K562 (cell line): Measurements from ENCODE around the gene CYYR1. TPM values are rescaled to one million over a fixed set of nuclear protein-coding genes. Genes with fewer than 3 reads are reported as not detected.

ENCODE experiments used
- ATAC-seq: fragments of 200-7000 bp; cut with Tn5 transposase; 3 replicates; pipeline ENCODE4 v1.9.1; 2020; ENCODE audit warnings: moderate library complexity
- BruUV-seq: library from RNA; stranded (reverse); fragments of 400-500 nt; replicated peaks from 2 replicates; lab custom pipeline; 2021; lab: Mats Ljungman, UMichigan
- CTCF ChIA-PET: fragments of 300-600 bp; formaldehyde crosslinking; extraction: SDS; loops from one replicate; lab custom pipeline; 2021; ENCODE audit warnings: low intra/inter-chr PET ratio; lab: Yijun Ruan, JAX
- POLR2A ChIA-PET: fragments of 300-600, 350-650 bp; sonication (Branson Sonifier 250); formaldehyde crosslinking; extraction: SDS; loops from one replicate; lab custom pipeline; 2021; ENCODE audit warnings: antibody characterized with exemption, inconsistent platforms; lab: Yijun Ruan, JAX
- DNase-seq, 4 experiments: peaks; one replicate each; pipeline versions ENCODE4 v3.0.0 to v3.0.0-alpha.2; 2011 to 2018; ENCODE audit warnings: low spot score in 3 of 4, mixed read lengths in 3 of 4; ENCODE audit errors: extremely low read depth in 1 of 4
- FAIRE-seq: peaks from 2 replicates; lab custom pipeline; 2011; peaks lifted over from hg19 to GRCh38; lab: Jason Lieb, UNC
- H2AFZ ChIP-seq: 2 replicates; pipeline ENCODE4 v1.6.0; 2011; ENCODE audit warnings: low read depth, low read length, control low read depth, inconsistent platforms
- H3K27ac ChIP-seq: fragments of 200-600 bp; 3 replicates; pipeline ENCODE4 v1.8.0; 2011; ENCODE audit warnings: low read depth, mild to moderate bottlenecking, control low read depth, inconsistent platforms, low read length, moderate library complexity, mixed read lengths; ENCODE audit errors: extremely low read depth
- H3K27me3 ChIP-seq, 2 experiments: fragments of 300-600 bp in 1 of 2; 2 replicates in 1 of 2; 3 replicates in 1 of 2; pipeline versions ENCODE4 v1.6.0 to v1.8.0; 2011; ENCODE audit warnings: inconsistent platforms in 2 of 2, low read length in 2 of 2, mild to moderate bottlenecking in 1 of 2, mixed read lengths in 1 of 2, moderate library complexity in 1 of 2; ENCODE audit not compliant: control insufficient read depth in 2 of 2, insufficient read depth in 2 of 2
- H3K36me3 ChIP-seq: fragments of 300-600 bp; 3 replicates; pipeline ENCODE4 v1.8.0; 2011; ENCODE audit warnings: mild to moderate bottlenecking, low read length, inconsistent platforms; ENCODE audit not compliant: control insufficient read depth, insufficient read depth
- H3K4me1 ChIP-seq, 2 experiments: fragments of 200-600 bp in 1 of 2; replicated peaks in 1 of 2; 2 replicates in 1 of 2; 3 replicates in 1 of 2; pipeline versions ENCODE4 v1.5.1 to v1.8.0; 2011; ENCODE audit warnings: inconsistent platforms in 2 of 2, low read length in 2 of 2, mild to moderate bottlenecking in 1 of 2, mixed read lengths in 1 of 2, moderate library complexity in 1 of 2; ENCODE audit not compliant: control insufficient read depth in 2 of 2, insufficient read depth in 2 of 2
- H3K4me2 ChIP-seq: 2 replicates; pipeline ENCODE4 v1.6.1; 2011; ENCODE audit warnings: low read length, control low read depth, inconsistent platforms, mixed read lengths; ENCODE audit not compliant: insufficient read depth
- H3K4me3 ChIP-seq: fragments of 200-600 bp; sonication (generic), shearing (Covaris generic); 2 replicates; pipeline ENCODE4 v1.5.1; 2016; ENCODE audit warnings: control low read depth, inconsistent platforms
- H3K79me2 ChIP-seq: fragments of 200-600 bp; 3 replicates; pipeline ENCODE4 v1.8.0; 2011; ENCODE audit warnings: low read length, inconsistent platforms; ENCODE audit not compliant: control insufficient read depth, insufficient read depth
- H3K9ac ChIP-seq, 2 experiments: 2 replicates each; pipeline versions ENCODE4 v1.6.0 to v1.6.1; 2011; ENCODE audit warnings: low read depth in 2 of 2, low read length in 2 of 2, control low read depth in 1 of 2, inconsistent platforms in 1 of 2, mild to moderate bottlenecking in 1 of 2, mixed read lengths in 1 of 2; ENCODE audit not compliant: insufficient read depth in 1 of 2
- H3K9me1 ChIP-seq: one replicate; pipeline ENCODE4 v1.6.0; 2011; ENCODE audit warnings: inconsistent platforms, mild to moderate bottlenecking, low read length, moderate library complexity; ENCODE audit not compliant: control insufficient read depth, insufficient read depth
- H3K9me3 ChIP-seq: replicated peaks from 2 replicates; pipeline ENCODE4 v1.5.1; 2011; ENCODE audit warnings: low read depth, low read length, inconsistent platforms; ENCODE audit not compliant: control insufficient read depth, insufficient read depth
- H4K20me1 ChIP-seq: replicated peaks from 2 replicates; pipeline ENCODE4 v1.6.1; 2011; ENCODE audit warnings: low read length, inconsistent platforms, mixed read lengths; ENCODE audit not compliant: control insufficient read depth, insufficient read depth
- CCNT2 ChIP-seq: IDR thresholded peaks from 2 replicates; pipeline ENCODE4 v1.6.1; 2011; ENCODE audit warnings: borderline replicate concordance, low read depth, mild to moderate bottlenecking, moderate library complexity, mixed read lengths, low read length; ENCODE audit not compliant: insufficient read length; ENCODE audit errors: extremely low read depth
- E2F3 ChIP-seq: fragments of 250-450 bp; sonication (Bioruptor Pico); IDR thresholded peaks from 2 replicates; pipeline ENCODE4 v1.4.0; 2020; ENCODE audit warnings: mild to moderate bottlenecking
- HNRNPH1 ChIP-seq: fragments of 200-400 bp; formaldehyde crosslinking; optimal IDR thresholded peaks from 2 replicates; pipeline ENCODE3; 2017; ENCODE audit warnings: low read depth, mild to moderate bottlenecking, low read length, moderate library complexity
- POLR2G ChIP-seq: fragments of 200-400 bp; formaldehyde crosslinking; IDR thresholded peaks from 2 replicates; pipeline ENCODE4 v1.6.1; 2017; ENCODE audit warnings: low read depth, mild to moderate bottlenecking, antibody characterized with exemption, low read length, moderate library complexity
- PTBP1 ChIP-seq: fragments of 200-400 bp; formaldehyde crosslinking; IDR thresholded peaks from 2 replicates; pipeline ENCODE4 v1.6.1; 2017; ENCODE audit warnings: low read depth, low read length
- SMARCB1 ChIP-seq: IDR thresholded peaks from 2 replicates; pipeline ENCODE4 v1.6.1; 2011; ENCODE audit warnings: improper control_type of control experiment, low read depth; ENCODE audit not compliant: insufficient read length
- ZNF12 ChIP-seq: sonication (generic); formaldehyde crosslinking; IDR thresholded peaks from 2 replicates; pipeline ENCODE4 v1.4.0; 2020; ENCODE audit warnings: mild to moderate bottlenecking, missing genetic modification reagents
- ZNF445 ChIP-seq: fragments of 250-450 bp; sonication (Bioruptor Pico); IDR thresholded peaks from 2 replicates; pipeline ENCODE4 v1.4.0; 2020; ENCODE audit warnings: low read depth, mild to moderate bottlenecking, moderate library complexity
- WGBS: fragments of 100-300 bp; shearing (Covaris generic); methylation state at CpG from one replicate; pipeline ENCODE4 v1.1.6; 2016; ENCODE audit warnings: low coverage, mixed read lengths; ENCODE audit not compliant: insufficient coverage; ENCODE audit errors: missing lambda C conversion rate; 5-methylcytosine and 5-hydroxymethylcytosine counted together
- in situ Hi-C: fragments of 300-500 bp; cut with MboI; formaldehyde crosslinking; loops from 4 replicates; pipeline ENCODE4 v1.15.0; 2018; ENCODE audit warnings: inconsistent platforms, mixed read lengths
- intact Hi-C: fragments of 100-400 bp; cut with micrococcal nuclease; formaldehyde crosslinking; loops from 2 replicates; pipeline ENCODE4 v1.14.2; 2022
- polyA plus RNA-seq, 8 experiments: library from polyadenylated mRNA; depleted of rRNA in 4 of 8; stranded (reverse) in 5 of 8; unstranded in 3 of 8; fragments of >200 nt; fragmentation: Nextera tagmentation in 2 of 8; fragmentation: Illumina TruSeq in 1 of 8; extraction: Ambion mirVana in 2 of 8; extraction: Trizol in 1 of 8; gene quantifications; 2 replicates each; pipeline versions ENCODE4 v1.2.1 to v1.2.3, GENCODE V29; 2011 to 2014; ENCODE audit warnings: inconsistent platforms in 1 of 8, missing spikeins in 1 of 8
- total RNA-seq, 7 experiments: library from RNA; depleted of rRNA in 6 of 7; stranded (reverse); fragments of >200 nt in 6 of 7; fragmentation: Illumina TruSeq in 2 of 7; extraction: Trizol in 2 of 7; gene quantifications; 2 replicates each; pipeline versions ENCODE4 v1.2.1 to v1.2.3, GENCODE V29; 2011 to 2021; ENCODE audit warnings: low replicate concordance in 1 of 7

Gene CYYR1
- total and polyA plus RNA-seq, 9 of the 15 experiments (the other 6 are each of a cell fraction or from before 2014, with no cell fraction given), result not detected

- BruUV-seq, result no TSS peak
- no peaks in the 10 kb centered on the region for H4K20me1 ChIP-seq
- ATAC-seq, result no peak
- no peak overlapping the region for H3K9ac ChIP-seq
- H3K27me3 ChIP-seq, result no peaks in the 10 kb centered on the region
- in situ Hi-C loops, result no loop called here
- H3K9me3 ChIP-seq, result no peaks in the 10 kb centered on the region; the same call in 1 of the 2 replicates
- H3K79me2 ChIP-seq, result no peaks in the 10 kb centered on the region
- WGBS, result 0% methylated on average over 6 of the region's 6 CpGs
- H3K4me2 ChIP-seq, result no peak overlapping the region
- CTCF ChIA-PET, result no interaction called here
- no peaks in the 10 kb centered on the region for H3K36me3 ChIP-seq
- H3K4me1 ChIP-seq, result no peaks in the 10 kb centered on the region
- POLR2A ChIA-PET, result interaction anchor here (0.9 kb wide), 1 partner anchor 11 kb away, joined by 3 read pairs; no protein-coding TSS in a partner anchor
- no peak overlapping the region for H3K4me3 ChIP-seq
- DNase-seq, result no peak
- no peaks in the 10 kb centered on the region for H3K9me1 ChIP-seq
- no peak overlapping the region for H3K27ac ChIP-seq
- no peak overlapping the region for H2AFZ ChIP-seq
- intact Hi-C loops, result no loop called here
- no peak for FAIRE-seq
- TF ChIP-seq PTBP1 (no peak), CCNT2 (no peak), SMARCB1 (no peak), POLR2G (no peak), HNRNPH1 (no peak), ZNF12 (CRISPR knock-in tag) (no peak), ZNF445 (no peak), E2F3 (CRISPR knock-in tag) (no peak)
Measured at GRCh38 chr21:26565111-26565510, 8.0 kb downstream of the CYYR1 start.
